HG03196 (cell line): Measurements from ENCODE around the gene ATP10B.

Experiments used
- ATAC-seq: cut with Tn5 transposase; IDR thresholded peaks from one replicate; pipeline ENCODE4 v1.9.1; 2021; ENCODE audit not compliant: unreplicated experiment

The ATP10B gene

DNA sequence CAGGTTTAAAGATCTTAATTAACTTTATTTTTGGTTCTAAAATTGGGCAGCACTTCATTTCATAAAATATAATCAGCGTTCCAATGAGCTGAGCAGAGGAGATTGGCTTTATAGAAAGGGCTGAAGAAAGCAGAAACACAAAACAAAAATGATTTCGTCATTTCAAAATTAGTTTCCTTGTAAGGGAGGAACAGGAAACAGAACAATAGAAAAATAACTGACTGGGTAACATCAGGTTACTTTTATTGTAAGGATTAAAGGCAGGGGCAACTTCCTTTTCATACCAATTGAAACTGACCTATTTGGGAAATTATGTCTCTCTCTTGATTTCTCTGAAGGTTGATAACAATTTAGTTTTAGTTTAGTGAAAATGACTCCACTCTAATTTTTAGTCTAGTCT lies 157.1 kb downstream of the ATP10B start:
- ATAC-seq = no peak

- no peak for ATAC-seq
Measured at GRCh38 chr5:160693831-160694465, 158.1 kb downstream of the ATP10B start.

GRCh38 chr5:160692271-160692670 lies 159.7 kb downstream of the ATP10B start:
- no peak for ATAC-seq

DNA sequence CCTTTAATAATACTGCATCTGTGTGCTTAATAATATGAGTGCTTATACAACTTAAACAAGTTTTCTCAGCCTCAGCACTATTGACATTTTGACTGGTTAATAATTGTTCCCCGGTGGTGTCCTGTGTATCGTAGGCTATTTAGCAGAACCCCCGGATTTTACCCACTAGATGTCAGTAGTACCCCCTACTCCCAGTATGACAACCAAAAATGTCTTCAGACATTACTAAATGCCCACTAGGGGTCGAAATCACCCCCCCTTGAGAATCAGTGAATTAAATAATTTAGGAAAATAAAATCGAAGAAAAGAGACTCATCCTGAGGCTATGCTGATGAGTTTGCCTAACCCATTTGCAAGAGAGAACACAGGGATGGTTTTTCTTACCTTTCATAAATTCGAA lies 166.3 kb downstream of the ATP10B start:
- no peak for ATAC-seq

DNA sequence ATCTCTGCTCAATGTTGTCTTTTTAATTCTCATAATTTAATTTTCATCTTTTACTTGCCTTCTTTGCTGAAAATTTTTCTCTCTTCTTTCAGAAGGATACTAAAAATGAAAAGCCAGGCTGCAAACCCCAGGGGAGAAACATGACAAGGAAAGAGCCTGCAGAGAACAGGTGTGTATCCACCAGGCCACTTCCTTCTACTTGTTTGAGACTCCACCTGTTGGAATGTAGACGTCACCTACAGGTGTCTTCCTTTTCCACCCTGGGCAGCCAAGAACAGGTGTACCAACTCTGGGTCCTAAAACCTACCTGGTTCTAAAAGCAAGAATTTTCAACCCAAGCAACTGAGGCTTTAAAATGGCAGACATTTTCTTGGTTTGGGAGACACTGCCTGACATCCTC lies 166.8 kb downstream of the ATP10B start:
- no peak for ATAC-seq

DNA sequence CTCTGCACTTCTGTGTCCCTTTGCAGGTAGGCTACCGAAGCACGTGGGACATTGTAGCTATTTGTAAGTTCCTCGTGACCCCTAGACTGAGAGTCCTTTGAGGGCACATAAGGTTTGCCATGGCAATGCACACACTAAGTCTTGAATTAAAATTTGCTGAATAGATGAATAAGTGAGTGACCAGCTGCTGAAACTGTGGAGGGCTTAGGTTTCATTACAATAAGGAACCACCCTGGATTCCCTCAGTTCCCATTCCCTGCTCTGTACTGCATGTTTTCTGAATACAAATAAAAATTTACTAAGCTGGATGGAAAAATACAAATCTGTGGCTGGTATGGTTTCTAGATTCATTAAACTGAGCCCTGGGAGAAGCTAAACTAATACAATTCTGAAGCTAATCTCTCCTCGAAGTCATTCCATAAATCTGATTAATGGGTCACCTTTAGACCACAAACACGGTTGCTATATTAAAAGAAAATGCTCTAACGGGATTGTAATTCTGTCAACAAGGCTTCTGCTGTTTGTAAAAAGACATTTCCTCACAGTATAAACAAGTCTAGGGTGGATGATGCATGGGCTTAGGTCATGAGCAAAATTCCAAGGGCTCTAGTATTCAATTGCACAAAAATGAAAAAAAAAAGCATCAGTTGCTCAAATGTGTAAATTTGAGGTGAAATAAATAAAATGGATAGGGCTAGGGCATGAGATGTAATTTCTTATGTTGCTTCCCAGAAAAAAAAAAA lies 172.3 kb downstream of the ATP10B start:
- ATAC-seq = no peak

DNA sequence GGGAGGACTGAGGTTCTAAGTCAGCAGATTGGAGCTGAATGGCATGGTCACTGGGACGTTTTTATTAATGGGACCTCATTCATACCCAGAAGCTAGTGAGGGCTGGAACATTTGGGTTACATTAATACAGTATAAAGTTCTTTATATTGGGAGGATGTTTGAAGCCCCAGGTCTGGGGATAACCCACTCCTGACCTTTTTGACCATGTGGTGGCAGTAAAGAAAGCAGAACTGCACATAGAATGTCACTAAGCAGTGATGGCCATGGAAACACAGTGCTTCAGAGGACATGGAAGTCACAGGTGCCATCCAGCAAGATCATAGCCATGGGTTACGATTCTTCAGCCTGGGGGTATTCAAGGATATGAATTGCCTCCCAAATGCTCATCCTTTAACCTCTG lies 176.0 kb downstream of the ATP10B start:
- ATAC-seq = no peak

DNA sequence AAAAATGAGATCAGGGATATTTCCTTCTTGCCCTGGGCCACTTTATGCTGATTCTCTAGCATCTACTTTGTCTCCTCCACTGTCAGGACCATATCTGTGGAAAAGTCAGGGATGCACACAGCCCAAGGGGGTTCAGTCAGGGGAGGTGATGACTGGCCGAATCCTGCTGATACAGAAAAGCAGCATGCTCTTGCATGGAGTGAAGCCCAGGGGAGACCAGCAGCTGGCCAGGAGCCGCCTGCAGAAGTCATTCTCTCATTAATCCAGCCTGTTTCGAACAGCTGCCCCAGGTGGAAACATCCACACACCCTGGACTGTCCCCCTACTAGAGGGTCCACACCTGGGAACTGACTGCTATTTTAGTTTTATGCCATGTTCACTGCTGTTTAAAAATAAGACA lies 177.1 kb downstream of the ATP10B start:
- ATAC-seq = no peak

- ATAC-seq = no peak
Measured at GRCh38 chr5:160672521-160672920, 179.5 kb downstream of the ATP10B start.

- no peak for ATAC-seq
Measured at GRCh38 chr5:160668356-160668755, 183.7 kb downstream of the ATP10B start.

DNA sequence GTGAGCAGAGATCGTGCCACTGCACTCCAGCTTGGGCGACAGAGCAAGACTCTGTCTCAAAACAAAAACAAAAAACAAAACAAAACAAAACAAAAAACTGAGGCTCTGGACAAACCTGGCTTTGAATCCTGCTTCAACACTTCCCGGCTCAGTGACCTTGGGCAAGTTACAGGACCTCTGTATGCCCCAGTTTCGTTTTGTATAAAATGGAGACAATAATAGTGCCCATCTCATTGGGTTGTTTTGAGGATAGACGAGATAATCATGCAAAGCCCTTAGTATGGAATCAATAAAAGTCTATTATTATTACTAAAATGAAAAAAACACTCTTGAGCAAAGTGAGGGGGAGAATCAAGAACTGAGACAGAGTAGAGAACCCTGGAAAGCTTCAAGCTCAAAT lies 184.9 kb downstream of the ATP10B start:
- no peak for ATAC-seq

- no peak for ATAC-seq
Measured at GRCh38 chr5:160665460-160665859, 186.6 kb downstream of the ATP10B start.

DNA sequence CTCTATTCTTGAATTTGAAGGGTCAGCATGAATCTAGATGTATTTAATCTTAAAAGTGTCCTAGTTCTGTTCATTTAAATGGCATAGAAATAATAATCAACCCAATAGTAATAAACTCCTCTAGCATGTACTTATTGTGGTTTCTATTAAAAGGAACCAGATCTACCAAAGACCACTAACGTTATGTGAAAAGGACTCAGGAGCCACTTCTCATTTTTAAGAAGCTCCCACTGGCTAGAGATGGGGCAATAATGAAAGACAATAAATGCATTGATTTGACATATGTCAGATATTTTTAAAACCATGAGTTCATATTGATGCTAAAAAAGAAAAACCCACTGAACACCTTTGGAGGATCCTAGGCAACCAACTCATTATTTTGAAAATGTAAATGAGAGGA lies 191.9 kb downstream of the ATP10B start:
- no peak for ATAC-seq

- no peak for ATAC-seq
Measured at GRCh38 chr5:160657622-160658458, 194.2 kb downstream of the ATP10B start.

DNA sequence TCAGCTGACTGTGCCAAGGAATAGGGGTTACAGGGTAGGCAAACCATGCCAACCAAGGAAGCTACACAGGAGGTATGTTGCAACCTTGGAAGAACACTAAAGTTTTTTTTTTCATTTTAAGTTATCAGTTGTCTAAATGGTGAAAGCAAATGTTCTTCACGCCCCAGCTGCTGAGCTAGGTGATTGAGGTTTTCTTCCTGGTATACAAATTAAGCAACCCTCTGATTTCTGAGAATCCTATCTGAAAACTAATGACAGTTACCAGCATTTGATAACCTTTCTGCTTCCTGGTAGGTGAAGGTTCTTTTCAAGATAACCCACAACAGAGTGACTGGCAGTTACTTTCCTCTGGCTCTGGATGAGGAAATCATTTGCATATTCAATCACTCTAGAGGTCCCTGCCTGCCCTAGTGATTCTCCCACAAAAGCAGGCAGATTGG lies 194.9 kb downstream of the ATP10B start:
- no peak for ATAC-seq

GRCh38 chr5:160655717-160656116 lies 196.3 kb downstream of the ATP10B start:
- ATAC-seq = no peak

DNA sequence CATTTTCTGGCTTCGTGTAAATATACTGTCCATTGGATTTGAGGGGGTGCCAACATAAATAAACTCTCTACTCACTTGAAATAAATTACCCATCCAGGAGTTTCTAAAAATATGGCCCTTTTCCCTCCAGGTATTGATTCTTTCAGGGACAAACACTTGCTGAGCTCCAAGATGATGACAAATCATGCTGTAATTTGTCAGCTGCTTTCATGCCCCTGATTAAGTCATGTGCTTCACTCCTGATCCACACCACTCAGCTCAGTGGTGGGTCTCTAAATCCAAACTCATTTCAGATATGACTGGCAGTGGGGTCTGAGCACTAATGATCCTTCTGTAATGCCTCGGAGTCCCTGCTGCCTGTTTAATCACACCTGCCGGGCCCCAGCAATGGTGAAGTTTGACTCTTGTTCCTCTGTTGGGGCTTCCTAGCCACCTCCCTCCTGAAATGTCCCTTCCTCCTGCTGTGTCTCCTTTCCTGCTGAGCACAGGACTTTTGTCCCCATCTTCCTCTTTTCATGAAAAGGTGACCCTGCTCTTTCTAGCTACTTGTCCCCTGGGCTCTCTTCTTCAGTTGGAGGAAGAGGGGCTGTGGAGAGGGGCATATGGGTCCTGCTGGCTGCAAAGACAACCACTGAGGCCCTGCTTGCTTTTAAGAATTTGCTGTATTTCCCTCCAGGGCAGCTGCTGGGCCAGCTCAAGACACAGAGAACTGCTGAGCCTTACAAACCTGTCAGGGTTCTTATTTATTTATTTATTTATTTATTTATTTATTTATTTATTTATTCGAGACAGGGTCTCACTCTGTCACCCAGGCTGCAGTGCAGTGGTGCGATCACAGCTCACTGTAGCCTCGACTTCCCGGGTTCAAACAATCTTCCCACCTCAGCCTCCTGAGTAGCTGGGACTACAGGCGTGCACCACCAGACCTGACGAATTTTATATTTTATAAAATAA lies 200.0 kb downstream of the ATP10B start:
- ATAC-seq = no peak

DNA sequence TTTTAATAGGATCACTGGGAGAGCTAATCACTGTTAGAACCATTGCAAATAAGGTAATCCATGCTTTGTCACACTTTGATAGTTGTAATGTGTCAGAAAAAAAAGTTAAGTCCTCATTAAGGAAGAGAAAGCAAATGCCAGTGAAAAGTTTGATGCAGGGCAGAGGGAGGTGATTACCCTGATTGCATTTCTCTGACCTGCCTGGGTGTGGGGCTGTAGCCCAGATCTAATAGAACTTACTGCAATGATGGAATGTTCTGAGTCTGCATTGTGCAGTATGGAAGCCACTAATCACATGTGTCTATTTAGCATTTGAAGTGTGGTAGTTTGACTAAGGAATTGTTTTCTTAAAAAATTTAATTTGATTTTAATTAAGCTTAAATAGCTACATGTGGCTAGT lies 202.7 kb downstream of the ATP10B start:
- ATAC-seq = no peak

- no peak for ATAC-seq
Measured at GRCh38 chr5:160646033-160646432, 206.0 kb downstream of the ATP10B start.

DNA sequence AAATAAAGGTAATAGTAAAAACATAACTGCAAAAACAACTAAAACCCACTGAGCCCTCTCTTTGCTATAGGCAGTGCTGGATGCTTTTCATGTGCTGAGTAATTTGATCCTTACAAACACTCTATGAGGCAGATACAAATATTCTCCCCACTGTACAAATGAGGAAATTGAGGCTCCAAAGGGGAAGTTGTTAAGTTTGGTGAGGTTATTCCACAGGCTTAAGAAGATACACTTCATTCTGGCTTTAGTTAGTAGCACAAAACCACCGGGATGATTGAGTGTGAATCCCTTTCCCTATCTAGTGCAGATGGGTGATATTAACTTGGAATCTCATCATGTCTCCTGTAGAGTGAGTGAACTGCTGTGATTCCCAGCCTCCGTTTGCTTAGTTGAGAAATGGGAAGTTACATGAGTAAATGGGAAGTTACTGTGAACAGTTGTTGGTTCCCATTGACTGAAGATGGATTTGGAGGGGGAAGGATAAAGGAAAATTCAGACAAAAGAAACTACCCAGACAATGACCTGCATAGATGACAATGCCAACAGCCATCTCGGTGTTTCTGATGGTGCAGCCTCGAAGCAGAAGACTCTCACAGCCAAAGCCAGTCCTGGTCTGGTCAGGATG lies 208.3 kb downstream of the ATP10B start:
- no peak for ATAC-seq
